ENCODE data around the gene GOLT1B.
"Not testable (repeated sequence)": the region's sequence is repeated elsewhere in the genome, so short reads cannot be mapped to it uniquely, and the experiment has no call there.

Gene GOLT1B

DNA sequence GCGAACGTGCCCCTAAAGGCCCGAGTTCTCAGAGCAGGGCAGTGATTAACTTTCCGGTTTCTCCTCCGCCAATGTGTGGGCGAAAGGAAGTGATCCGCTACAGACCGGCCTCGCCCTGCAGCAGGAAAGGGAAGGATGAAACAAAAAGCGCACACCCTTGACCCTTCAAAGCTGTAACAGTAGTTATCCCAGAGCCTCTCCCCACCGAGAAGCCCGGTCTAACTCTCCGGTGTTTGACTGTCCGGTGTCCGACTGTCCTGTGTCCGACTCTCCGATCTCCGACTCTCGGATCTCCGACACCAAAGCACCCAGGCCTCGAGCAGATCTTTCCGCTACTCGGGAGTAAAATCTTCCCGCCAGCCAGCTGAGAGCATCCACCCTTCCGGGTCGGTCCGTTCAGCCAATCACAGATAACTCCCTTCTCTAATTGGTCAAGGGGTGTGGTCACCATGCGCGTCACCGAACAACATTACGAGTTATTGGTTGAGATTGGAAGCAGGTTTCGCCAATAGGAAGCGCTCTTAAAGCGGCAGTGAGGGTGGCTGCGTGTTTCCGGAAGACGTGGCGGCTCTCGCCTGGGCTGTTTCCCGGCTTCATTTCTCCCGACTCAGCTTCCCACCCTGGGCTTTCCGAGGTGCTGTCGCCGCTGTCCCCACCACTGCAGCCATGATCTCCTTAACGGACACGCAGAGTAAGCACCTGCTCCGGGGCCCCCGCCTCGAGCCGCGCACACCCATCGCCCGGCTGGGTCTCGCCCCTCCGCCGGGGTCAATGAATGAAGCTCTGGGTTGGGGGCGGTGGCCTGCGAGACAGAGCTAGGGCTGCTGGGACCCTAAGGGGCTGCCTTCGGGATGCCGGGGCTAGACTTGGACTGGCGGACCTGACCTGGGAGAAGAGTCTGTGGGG lies at the start of gene GOLT1B, which contains the start of gene RECQL:
Gene GOLT1B (plus strand): TSS at position 532 of the 906 bp plus-strand sequence. CDS start 135 bp downstream, at position 667.
Gene RECQL (minus strand): TSS at position 378 of the 906 bp plus-strand sequence. CDS start 2,065 bp downstream, outside the sequence.
- DNase-seq, result peak; percentile 97

- DNase-seq, result no peak
These were observed 48.2 kb upstream of the GOLT1B start for GRCh38 chr12:21453312-21453852.

GRCh38 chr12:21456291-21456780 lies 45.3 kb upstream of the GOLT1B start:
- DNase-seq, result no peak

DNA sequence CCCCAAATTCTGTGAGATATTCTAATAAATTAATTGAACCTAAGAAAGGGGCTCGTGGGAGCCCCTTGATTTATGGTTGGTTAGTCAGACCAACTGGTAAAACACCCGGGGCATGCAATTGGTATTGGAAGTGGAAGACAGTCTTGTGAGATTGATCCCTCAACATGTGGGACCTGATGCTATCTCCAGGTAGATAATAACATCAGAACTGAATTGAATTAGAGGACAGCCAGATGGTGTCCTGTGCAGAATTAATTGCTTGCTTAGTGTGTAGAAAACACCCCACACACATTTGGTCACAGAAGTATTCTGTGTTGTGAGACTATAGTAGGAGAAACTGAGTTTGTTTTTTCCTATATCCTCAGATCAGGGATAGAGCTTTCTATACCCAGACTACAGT lies 42.1 kb upstream of the GOLT1B start:
- no peak for DNase-seq

DNA sequence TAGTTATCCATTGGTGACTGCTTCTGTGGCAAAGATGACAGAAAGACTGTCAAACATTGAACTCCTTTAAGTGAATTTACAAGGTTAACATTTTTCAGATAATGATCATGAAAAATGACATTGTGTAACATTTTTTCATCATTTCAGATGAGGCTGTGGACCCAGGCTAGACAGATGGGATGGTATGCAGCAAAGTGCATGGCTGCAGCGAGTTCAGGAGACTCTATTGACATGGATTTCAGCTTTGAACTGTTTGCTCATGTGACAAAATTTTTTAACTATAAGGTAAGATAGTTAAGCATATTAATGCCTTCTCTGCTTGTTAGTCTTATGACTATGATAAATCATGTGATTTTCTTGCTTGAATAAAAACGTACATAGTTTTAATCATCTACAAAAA lies 34.3 kb upstream of the GOLT1B start:
- DNase-seq, result not testable (repeated sequence)

- DNase-seq, result no peak
These were observed 30.3 kb upstream of the GOLT1B start for GRCh38 chr12:21471294-21471693.

DNA sequence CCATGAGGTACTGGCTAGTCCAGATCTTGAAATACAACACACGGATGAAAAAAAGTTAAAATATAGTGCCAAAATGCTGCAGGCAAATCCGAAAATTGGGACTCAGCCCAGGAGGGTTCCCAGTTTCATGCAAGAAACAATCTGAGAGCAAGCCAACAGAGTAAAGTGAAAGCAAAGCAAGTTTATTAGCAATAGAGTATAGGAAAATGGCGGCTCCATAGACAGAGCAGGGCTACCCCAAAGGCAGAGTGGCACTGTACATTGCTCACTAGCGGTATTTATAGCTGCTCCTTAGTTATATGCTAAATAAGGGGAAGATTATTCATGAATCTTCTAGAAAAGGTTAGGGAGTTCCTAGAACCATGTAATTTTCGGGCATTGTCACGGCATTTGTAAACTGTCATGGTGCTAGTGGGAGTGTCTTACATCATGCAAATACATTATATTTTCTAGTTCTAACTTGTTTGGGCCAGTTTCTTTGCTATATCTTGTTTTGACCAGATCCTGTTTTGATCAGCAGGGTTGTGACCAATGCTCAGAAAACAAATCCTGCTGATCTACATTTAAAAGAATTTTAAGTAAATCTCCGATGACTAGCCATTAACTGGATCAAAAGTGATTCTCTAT lies 29.3 kb upstream of the GOLT1B start:
- no peak for DNase-seq

DNA sequence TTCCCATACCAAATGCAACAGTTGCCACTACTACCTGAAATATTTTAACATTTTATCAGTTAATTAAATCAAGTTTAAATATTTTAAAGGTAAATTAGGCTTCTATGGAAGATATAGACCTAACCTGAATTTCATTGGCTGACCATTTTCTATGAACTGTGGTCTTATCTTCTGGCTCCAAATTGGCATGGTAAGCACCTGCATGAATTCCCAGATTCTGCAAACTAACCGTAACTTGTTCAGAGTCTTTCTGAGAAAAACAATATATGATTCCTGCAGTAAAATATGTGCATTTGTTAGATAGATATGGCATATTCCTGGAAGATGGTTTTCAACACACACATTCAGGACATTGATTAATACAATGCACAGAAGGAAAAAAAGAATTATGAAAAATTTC lies 26.0 kb upstream of the GOLT1B start:
- DNase-seq, result no peak

DNA sequence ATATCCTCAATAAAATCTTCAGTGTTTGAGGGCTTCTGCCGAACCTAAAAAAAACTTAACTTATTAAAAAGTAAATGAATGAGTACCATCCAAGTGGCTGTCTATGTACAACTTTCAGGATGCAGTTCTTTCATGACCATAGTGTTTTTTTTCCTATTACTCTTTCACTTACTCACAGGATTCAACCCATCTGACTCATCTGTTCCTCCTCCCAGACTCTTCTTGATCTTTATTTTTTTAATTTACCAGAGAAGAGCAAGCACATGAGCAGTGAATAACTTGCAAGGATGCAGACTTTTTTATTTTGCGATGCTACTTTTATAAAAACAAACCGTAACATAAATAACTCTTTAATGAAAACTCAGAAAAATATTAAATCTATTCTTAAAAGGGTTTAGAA lies 24.6 kb upstream of the GOLT1B start:
- DNase-seq, result no peak

DNA sequence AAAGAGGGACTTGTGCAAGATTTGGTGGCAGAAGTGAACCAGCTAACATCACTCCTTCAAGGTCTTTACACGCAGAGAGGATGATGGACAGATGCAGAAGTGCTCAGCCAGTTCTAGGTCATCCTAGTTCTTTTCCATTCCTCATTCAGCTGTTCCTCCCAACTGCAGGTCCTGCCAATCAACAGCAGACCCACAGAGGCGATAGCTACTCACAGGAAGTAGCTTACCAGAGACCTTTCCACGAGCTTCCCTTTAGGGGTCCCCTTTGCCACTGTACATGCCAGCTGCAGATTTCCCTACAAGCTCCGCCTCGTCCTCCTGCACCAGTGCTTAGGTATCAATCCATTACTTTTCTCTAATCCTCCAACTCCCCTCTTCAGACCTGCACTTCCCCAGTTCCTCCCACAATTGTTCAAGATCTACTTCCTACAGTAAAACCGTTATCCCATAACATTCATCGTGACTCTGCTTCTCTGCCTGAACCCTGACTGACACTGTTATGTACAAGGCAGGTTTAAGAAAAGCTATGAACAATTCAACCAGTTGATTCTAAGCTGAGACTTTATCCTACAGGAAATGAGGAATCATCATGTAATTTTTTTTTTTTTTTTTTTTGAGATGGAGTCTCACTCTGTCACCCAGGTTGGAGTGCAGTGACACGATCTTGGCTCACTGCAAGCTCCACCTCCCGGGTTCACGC lies 22.7 kb upstream of the GOLT1B start:
- DNase-seq, result no peak

- peak; percentile 84 for DNase-seq
These were observed 18.1 kb upstream of the GOLT1B start for GRCh38 chr12:21483531-21483930.

GRCh38 chr12:21485998-21486397 lies 15.6 kb upstream of the GOLT1B start:
- no peak for DNase-seq

DNA sequence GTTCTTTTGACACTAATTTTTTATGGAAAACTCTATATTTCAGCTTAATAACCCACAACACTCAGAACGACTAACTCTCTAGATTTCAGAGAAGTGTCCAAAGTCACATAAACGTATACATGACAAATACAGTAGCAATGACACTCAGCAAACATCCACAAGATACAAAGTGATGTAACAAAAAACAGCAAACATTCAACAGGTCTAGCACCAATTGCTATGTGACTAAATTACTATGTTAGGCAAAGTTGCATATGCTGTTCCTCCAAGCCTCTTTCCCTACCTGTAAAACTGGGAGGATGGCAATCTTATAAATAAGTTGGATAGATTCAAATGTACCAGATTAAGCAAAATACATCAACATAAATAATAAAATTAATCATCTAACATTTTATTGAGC lies 1.8 kb upstream of the GOLT1B start:
- DNase-seq, result no peak

DNA sequence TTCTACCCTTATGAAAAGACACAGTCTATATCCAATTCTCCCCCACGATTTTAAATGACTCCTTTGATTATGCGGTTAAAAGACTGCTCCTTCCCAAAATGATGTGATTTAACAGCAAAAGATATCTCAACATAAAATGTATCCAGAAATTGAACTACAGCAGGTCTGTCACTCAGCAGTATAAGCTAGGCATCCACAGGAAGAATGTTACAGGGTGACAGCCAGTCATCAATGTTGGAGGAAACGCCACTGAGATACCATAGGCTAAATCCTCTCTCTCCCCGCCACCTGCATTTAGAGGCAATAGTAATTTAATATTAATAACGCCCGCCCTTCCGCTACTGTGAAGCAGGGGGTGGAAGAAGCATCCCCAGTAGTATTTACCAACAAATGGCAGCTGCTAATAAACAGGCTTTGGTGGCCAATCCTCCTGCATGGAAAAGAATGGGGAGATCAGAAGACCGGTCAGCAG lies 767 bp upstream of the GOLT1B start:
- DNase-seq, result no peak

DNA sequence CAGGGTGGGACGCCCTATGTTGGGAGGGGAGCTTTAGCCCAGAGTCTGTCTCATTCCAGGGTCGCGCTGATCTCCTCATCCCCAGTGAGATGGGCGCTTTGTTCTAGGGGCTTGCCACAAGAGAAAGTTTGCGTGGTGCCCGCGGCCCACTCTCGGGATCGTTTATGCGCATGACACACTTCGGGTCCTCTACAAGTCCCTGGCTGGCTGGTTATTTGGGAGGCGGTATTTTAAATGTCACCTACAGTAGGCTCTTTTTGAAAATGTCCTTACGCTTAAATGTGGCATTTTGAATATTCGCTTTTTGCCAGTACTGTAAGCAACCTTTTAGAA lies 541 bp downstream of the GOLT1B start:
- DNase-seq, result no peak

DNA sequence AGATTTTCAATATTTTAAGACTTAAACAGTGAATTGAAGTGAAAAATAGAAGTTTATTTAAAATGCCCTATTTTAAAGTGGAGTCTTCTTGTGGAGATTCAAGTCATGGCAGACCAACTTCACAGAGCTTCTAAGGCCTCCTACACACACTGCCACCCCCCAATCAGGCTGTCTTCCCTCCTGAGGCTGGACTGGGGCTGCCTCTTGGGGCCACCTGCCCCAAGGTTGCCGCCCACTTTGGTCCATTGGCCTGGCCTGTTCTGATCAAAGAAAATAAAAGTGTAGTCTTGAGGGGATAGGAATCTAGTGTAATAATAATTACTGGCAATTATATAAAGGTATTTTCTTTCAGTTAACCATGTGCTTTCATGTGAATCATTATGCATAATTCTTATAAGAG lies 1.3 kb downstream of the GOLT1B start:
- DNase-seq, result no peak

- no peak for DNase-seq
These were observed 4.3 kb downstream of the GOLT1B start for GRCh38 chr12:21505888-21506287.

GRCh38 chr12:21507849-21508248 lies 6.3 kb downstream of the GOLT1B start:
- DNase-seq, result no peak

GRCh38 chr12:21509768-21510167 lies 8.2 kb downstream of the GOLT1B start:
- no peak for DNase-seq

GRCh38 chr12:21516281-21516680 lies 14.7 kb downstream of the GOLT1B start:
- DNase-seq, result no peak

- DNase-seq, result no peak
These were observed 16.9 kb downstream of the GOLT1B start for GRCh38 chr12:21518451-21518850.

- DNase-seq, result no peak
These were observed 20.0 kb downstream of the GOLT1B start for GRCh38 chr12:21521541-21521940.

GRCh38 chr12:21523148-21523547 lies 21.6 kb downstream of the GOLT1B start:
- no peak for DNase-seq
